GM21529 (cell line): ENCODE data around the gene ZNF263.

Experiments used
- ATAC-seq: cut with Tn5 transposase; IDR thresholded peaks from one replicate; pipeline ENCODE4 v1.9.1; 2021; ENCODE audit not compliant: unreplicated experiment

Gene ZNF263

GRCh38 chr16:3317315-3317999 lies 34.2 kb downstream of the ZNF263 start:
- no peak for ATAC-seq

GRCh38 chr16:3321816-3322215 lies 38.5 kb downstream of the ZNF263 start:
- ATAC-seq = no peak

- no peak for ATAC-seq
Observed at GRCh38 chr16:3327514-3327913, 44.2 kb downstream of the ZNF263 start.

- ATAC-seq = no peak
Observed at GRCh38 chr16:3328104-3328503, 44.8 kb downstream of the ZNF263 start.

GRCh38 chr16:3328643-3329042 lies 45.4 kb downstream of the ZNF263 start:
- no peak for ATAC-seq
